Measurements from ENCODE around the gene GNAI3. TPM values are rescaled to one million over a fixed set of nuclear protein-coding genes. Genes with fewer than 3 reads are reported as not detected.

Gene GNAI3
- total and polyA plus RNA-seq, 12 donors = 1.6 to 3.6 (median 2.7) TPM

DNA sequence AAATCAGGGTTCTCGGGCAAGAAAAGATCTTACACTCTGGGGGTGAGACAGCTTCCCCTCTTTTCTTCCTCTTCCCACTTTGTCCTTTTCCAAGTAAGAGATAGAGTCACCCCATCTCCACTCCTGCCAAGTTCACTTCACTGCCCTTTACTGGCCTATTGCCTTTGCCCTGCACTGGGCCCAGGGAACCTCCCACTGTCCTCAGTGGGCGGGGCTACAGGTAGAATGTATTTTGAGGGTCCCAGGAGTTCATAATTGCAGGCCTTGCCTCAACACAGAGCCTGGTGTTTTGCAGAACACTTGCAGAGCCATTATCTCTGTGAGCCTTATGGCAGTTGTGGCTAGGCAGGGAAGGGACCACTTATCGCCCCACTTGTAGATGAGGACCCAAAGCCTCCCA is 74.5 kb downstream of the GNAI3 start:
- Histone ChIP-seq H3K9me3 (no peaks in the 10 kb centered on the region), H3K27ac (peak overlapping the region in 1 of 10 donors; percentile 97), H3K27me3 (no peaks in the 10 kb centered on the region), H3K4me3 (peak overlapping the region in 1 of 10 donors; percentile 77), H3K4me1 (peaks cover 9 to 63% (median 56%) of the 10 kb centered on the region in 9 donors), H3K36me3 (peaks cover 0 to 22% (median 4%) of the 10 kb centered on the region in 9 donors)
- ATAC-seq (no peak), DNase-seq (no peak)
- intact Hi-C loops (cut with DNase I) = loop anchor here in 1 of 10 donors (5.0 kb wide), 1 partner anchor 76 kb away; the partner anchor contains the start of gene GNAI3
- TF ChIP-seq, protein P1, sequence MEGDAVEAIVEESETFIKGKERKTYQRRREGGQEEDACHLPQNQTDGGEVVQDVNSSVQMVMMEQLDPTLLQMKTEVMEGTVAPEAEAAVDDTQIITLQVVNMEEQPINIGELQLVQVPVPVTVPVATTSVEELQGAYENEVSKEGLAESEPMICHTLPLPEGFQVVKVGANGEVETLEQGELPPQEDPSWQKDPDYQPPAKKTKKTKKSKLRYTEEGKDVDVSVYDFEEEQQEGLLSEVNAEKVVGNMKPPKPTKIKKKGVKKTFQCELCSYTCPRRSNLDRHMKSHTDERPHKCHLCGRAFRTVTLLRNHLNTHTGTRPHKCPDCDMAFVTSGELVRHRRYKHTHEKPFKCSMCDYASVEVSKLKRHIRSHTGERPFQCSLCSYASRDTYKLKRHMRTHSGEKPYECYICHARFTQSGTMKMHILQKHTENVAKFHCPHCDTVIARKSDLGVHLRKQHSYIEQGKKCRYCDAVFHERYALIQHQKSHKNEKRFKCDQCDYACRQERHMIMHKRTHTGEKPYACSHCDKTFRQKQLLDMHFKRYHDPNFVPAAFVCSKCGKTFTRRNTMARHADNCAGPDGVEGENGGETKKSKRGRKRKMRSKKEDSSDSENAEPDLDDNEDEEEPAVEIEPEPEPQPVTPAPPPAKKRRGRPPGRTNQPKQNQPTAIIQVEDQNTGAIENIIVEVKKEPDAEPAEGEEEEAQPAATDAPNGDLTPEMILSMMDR (IDR thresholded peaks at IDR 0.05) = no peak
- 95 to 99% methylated on average over 3 of the region's 3 CpGs for WGBS, 2 donors

DNA sequence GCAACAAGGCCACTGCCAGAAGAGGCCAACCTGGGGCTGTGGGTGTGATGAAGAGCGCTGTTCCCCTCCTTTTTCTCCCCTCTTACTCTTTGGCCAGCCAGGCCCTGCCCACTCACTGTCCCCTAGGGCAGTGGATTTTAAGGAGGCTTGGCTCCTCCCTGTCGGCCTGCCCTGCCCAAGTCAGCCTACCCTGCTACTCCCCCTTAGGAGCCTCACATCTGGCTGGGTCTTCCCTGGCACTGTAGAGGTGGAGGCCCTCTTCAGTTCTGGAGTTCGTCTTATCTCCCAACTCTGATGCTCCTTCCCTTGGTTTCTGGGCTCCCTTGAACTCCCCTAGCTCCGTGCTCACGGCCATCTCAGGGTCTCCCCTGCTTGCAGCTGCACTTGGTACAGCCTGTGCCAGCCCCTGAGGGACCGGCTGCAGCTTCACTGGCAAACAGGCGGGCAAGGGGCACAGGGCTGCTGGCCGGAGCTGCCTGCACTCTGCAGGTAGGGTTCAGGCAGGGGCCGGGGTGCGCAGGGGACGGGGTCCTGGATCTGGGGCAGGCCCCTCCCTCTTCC is 75.3 kb downstream of the GNAI3 start:
- ATAC-seq (no peak), DNase-seq (no peak)
- Histone ChIP-seq H3K27ac (peak overlapping the region in 2 of 10 donors; percentile 9 to 97), H3K4me3 (peak overlapping the region in 1 of 10 donors; percentile 8), H3K9me3 (no peaks in the 10 kb centered on the region), H3K27me3 (no peaks in the 10 kb centered on the region), H3K36me3 (peaks cover 0 to 30% (median 11%) of the 10 kb centered on the region in 9 donors), H3K4me1 (peaks cover 9 to 63% (median 49%) of the 10 kb centered on the region in 9 donors)
- WGBS, 2 donors = 78% methylated on average over 11 of the region's 11 CpGs
- intact Hi-C loops (cut with DNase I) = loop anchor here in 1 of 10 donors (5.0 kb wide), 1 partner anchor 76 kb away; the partner anchor contains the start of gene GNAI3
- TF ChIP-seq, protein P1 (IDR thresholded peaks at IDR 0.05) = no peak

DNA sequence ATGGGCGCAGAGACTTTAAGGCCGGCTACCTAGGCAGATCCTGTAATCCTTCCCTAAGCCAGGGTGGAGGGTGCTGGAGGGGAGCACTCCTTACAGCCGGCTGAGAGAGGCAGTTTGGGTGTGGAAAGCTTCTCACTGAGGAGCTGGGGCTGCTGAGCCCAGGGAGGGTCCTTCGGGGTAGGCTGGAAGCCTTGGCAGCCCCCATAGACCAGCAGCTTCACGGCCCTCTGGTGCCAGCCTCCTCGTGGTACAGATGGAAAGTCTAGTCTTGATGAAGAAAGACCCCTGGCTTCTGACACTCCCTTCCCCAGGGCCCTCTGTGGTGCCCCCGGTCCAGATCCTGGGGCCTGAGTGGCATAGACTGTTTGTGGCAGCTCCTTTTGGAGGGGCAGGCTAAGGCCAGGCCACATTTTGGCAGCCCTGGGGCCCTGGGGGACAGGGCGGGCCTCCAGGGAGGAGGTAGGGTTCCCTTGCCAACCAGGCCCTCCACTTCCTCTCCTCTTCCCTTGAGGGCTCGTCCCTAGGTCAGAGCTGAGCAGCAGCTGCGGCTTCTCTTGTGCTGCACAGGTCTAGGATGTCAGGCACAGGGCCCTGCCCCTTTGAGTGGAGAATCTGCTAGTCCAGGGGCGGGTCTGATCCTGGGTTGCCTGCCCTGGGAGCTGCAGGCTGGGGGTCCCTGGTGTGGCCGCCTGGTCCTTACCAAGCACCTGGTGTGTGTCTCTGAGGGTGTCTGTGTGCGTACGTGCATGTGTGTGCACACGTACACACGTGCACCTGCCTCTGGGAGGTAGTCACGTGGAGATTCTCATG is 76.0 kb downstream of the GNAI3 start:
- peak overlapping the region in 1 of 10 donors; percentile 8 for H3K4me3 ChIP-seq
- ATAC-seq (no peak), DNase-seq (no peak)
- peaks cover 9 to 57% (median 41%) of the 10 kb centered on the region in 9 donors for H3K4me1 ChIP-seq
- peak overlapping the region in 2 of 10 donors; percentile 26 to 36 for H3K27ac ChIP-seq
- no peaks in the 10 kb centered on the region for H3K9me3 ChIP-seq
- no peaks in the 10 kb centered on the region for H3K27me3 ChIP-seq
- peaks cover 0 to 37% (median 16%) of the 10 kb centered on the region in 9 donors for H3K36me3 ChIP-seq
- WGBS, 2 donors = 73 to 77% methylated on average over 17 of the region's 17 CpGs
- intact Hi-C loops (cut with DNase I) = loop anchor here in 5 of 10 donors (5.0 kb wide), 2 partner anchors 77 to 82 kb away; partner anchors contain the start of gene GNAI3 (in 3 of the 5)
- TF ChIP-seq, protein P1 (IDR thresholded peaks at IDR 0.05) = no peak

DNA sequence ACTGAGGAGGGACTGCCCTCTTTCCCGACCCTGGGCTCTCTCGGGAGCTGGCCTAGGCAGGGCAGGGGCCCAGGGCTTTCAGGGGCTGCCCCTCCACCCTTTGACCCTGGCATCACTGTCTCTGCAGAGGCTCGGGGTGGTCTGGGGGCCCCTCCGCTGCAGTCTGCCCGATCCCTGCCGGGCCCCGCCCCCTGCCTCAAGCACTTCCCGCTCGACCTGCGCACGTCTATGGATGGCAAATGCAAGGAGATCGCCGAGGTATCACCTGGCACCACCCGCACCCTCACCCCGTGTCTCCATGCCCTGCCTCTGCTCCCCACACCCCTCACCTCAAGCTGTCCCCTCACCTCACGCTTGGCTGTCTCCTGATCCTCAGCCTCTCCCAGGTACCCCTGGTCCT is 76.8 kb downstream of the GNAI3 start:
- DNase-seq (no peak), ATAC-seq (no peak)
- intact Hi-C loops (cut with DNase I) = loop anchor here in 4 of 10 donors (5.0 kb wide), 2 partner anchors 78 to 83 kb away; partner anchors contain the start of gene GNAI3 (in 2 of the 4)
- H3K4me1 ChIP-seq = peaks cover 9 to 49% (median 35%) of the 10 kb centered on the region in 9 donors
- WGBS, 2 donors = 78 to 85% methylated on average over 16 of the region's 16 CpGs
- peaks cover 0 to 45% (median 22%) of the 10 kb centered on the region in 9 donors for H3K36me3 ChIP-seq
- H3K4me3 ChIP-seq = no peak overlapping the region
- H3K27ac ChIP-seq = no peak overlapping the region
- TF ChIP-seq, protein P1 (IDR thresholded peaks at IDR 0.05) = no peak
- no peaks in the 10 kb centered on the region for H3K9me3 ChIP-seq
- H3K27me3 ChIP-seq = no peaks in the 10 kb centered on the region
